HT-29 (cell line): Measurements from ENCODE around the gene SLC34A3. TPM values are rescaled to one million over a fixed set of nuclear protein-coding genes. Genes with fewer than 3 reads are reported as not detected.
A peak's percentile ranks its signal among the peaks of the same experiment; 100 is the strongest.

Experiments used
- DNase-seq: peaks from one replicate; pipeline ENCODE4 v3.0.0-alpha.2; 2015; ENCODE audit warnings: low spot score
- total RNA-seq: library from RNA; depleted of rRNA; stranded (reverse); fragments of >200 nt; shearing (Covaris generic); gene quantifications from 2 replicates; pipeline ENCODE4 v1.2.3, GENCODE V29; 2014

The SLC34A3 gene
- total RNA-seq, 1 experiment from 2014 or later = 0.15 TPM

DNA sequence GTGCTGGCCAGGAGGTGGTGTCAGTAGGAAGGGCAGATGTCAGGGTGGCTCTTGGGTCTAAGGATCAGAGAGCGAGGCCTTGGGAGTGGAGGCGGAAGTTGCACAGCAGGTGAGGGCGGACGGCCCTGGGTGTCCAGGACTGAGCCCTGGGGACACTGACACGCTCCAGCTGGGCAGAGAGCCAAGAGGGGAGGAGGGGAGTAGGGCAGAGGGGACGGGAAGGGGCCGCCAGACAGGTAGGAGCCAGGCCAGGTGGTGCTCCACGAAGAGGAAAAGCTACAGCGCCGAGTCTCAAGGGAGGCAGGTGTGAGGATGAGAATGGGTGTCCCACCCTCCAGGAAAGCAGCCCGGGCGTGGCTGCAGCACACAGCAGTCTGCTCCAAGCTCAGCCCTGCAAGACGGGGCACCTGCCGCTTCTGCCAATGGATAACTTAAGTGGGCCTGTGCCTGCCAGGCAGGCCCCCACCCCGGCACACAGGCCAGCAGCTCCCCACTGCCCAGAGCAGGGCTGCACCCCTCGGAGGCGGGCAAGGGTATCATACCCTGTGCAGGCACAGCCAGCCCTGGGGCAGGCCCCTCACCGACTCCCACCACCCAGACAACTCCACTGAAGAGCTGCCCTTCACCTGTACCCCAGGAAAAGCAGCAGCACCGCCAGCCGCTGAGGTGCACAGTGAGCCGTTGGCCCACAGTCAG, 35.0 kb upstream of the SLC34A3 start:
- DNase-seq = peak; percentile 92

DNA sequence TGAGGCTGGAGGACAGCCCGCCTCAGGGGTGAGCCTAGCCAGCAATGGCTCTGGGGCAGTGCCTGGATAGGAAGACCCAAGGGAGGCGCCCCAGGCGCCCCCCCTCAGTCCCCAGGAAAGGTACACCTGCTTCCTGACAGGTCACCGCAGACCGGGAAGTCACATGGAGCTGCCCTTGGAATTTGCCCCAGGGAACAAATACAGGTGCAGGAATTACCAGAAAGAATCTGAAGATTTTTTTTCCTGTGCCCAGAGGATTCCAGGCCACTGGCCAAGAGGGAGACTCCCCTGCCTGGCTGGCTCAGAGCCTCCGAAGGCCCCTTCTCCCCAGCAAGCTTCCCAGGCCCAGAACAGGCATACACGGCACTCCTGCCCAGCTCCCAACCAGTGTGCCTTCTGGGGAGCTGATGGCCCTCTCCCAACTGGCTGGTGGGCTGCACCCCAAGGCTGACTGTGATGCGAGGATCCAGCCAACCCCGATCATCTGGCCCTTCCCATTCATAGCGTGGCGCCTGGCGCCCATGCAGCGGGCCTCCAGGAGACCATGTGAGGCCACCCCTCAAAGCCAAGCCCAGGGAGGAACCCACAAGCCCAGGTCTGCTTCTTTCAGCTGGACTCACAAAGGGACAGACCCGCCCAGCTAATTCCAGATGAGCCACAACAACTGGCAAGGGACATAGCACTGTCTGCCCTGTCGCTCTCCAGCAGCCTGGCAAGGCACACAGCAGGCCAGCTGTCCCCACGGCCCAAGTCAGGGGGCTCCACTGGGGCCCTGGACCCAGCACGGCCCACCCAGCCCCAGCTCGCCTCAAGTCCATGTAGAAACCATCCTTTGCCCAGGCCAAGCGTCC, 32.4 kb upstream of the SLC34A3 start:
- DNase-seq = peak; percentile 50

DNA sequence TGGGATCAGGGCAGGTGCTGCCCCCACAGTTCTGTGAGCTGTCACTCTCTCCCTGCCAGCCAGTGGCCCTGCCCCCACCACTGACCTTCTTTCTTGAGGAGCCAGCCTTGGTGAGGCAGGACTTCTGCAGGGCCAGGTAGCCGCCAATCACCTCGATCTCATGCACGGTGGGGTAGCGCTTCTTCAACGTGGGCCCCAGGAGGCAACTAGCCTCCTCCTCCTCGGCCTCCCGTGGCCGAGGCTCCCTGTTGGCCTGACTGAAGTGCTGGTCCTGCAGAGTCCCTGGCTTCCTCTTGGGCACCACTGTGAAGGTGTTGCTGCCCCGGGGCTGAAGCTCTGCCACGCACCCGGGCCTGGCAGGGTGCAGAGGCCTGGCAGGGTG, 31.8 kb upstream of the SLC34A3 start:
- DNase-seq = no peak

DNA sequence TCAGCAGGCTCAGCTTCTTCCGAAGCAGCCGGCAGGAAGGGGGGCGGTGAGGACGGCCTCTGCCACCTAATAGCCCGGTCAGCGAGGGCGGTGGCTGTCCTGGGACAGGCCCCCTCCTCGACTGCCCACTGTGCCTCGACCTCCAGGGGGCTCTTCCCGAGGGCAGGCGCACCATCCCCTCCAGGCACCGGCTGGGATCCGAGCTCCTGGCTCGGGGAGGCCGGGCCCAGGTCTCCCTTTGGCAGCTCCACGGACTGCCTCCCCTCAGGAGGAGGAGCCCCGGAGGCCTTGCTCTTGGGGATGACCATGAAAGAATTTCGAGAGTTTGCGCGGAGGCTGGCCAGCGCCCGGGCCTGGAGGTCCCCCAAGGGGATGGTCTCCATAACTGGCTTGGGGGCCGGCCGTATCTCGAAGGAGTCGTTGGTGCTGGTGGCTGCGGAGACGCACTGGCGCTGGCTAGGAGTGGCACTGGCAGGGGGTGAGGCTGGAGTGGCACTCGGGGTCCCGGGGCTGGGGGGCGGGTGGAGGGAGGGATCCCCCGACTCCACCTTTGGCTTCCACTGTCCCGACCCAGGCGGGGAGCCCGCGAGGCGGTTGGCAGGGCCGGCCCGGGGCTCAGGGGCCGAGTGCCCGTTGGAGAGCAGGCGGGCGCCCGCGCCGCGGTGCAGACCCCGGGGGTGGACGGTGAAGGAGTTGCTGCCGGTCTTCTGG, 31.1 kb upstream of the SLC34A3 start:
- DNase-seq = peak; percentile 21

DNA sequence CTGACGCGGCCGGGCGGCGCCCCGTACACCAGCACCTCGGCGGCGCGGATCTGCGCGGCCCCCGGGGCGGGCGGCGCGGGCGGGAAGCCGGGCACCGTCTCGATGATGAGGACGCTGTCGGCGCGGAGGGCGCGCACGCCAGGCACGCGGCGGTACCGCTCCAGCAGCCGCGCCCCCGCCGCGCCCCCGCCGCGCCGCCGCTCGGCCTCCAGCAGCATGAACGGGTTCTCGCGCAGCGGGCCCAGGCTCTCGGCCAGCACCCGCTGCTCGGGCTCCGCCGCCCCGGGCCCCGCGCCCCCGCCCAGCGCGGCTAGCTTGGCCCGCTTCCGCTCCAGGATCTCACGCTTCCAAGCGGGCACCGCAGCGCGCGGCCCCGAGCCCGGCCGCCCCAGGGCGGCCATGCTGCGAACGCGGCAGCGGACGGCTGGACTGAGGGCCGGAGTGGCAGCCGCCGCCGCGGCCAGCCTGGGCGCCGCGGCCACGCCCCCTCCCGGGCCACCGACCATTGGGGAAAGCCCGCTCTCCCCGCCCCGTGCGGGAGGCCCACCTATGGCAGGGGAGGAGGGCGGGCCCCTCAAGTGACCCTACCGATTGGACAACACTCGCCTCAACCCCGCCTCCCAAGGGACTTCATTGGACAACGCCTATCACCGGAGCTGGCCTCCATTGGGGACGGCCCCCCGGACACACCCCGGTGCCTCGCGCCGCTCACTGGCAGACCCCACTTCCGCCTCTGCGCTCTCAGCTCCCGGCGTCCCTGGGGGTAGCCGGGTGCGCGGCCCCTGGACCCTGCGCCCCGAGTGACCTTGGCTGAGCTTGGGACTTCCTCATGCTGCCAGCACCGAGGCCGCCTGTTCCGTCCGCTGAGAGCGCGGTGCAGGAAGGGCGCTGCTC, 30.1 kb upstream of the SLC34A3 start, which contains the start of gene TPRN:
Gene TPRN (minus strand): TSS at position 431 of the 894 bp plus-strand sequence. CDS start 30 bp downstream, at position 401.
- peak; percentile 98 for DNase-seq

DNA sequence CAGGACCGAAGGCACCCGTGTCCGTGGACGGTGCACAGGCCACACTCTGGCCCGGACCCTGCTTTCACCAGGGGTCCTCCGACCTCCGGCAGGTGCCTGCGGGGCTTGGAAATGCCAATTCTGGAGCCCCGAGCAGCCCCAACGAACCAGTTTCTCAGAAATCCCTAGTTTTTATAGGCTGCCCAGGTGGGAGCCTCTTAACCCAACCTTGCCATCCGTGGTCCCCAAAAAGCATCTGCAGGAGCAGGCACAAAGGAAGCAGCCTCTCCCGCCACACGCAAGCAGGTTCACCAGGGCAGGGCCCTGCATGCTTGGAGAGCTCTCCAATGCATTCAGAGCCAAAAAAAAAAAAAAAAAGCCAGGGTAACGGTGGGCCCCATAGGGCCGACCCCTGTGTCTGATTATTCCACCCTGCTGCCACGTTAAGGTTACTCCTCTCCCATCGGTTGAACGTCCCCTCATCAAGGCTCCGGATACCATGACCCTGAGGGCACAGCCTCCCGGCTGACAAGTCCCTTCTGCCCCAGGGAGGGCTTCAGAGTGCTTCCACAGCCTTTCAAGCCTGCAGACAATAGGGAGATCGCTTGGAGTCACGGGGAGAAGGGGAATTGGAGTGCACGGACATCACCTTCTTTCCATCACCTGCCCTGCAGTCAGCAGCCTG, 29.4 kb upstream of the SLC34A3 start:
- DNase-seq = no peak

DNA sequence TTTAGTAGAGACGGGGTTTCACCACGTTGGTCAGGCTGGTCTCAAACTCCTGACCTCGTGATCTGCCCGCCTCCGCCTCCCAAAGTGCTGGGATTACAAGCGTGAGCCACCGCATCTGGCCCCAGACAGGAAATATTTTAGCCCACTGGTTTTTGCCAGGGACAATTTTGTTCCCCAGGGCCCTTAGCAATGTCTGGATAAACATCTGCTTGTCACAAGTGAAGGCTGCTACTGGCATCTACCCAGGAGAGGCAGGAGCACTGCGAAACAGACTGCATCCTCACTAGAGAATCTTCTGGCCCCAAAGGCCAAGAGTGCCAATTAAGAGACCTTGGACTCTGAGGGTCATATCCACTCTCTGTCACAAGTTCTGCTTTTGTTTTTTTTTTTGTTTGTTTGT, 27.7 kb upstream of the SLC34A3 start:
- DNase-seq = no peak

DNA sequence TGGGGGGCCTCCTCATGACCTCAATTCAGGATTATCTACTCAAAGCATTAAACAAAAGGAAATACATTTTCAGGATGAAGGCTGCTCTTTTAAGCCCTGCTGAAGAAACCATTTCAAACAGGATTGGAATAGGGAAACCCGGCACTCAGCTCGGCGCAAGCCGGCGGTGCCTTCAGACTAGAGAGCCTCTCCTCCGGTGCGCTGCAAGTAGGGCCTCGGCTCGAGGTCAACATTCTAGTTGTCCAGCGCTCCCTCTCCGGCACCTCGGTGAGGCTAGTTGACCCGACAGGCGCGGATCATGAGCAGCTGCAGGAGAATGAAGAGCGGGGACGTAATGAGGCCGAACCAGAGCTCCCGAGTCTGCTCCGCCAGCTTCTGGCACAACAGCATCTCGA, 26.0 kb upstream of the SLC34A3 start:
- DNase-seq = no peak

DNA sequence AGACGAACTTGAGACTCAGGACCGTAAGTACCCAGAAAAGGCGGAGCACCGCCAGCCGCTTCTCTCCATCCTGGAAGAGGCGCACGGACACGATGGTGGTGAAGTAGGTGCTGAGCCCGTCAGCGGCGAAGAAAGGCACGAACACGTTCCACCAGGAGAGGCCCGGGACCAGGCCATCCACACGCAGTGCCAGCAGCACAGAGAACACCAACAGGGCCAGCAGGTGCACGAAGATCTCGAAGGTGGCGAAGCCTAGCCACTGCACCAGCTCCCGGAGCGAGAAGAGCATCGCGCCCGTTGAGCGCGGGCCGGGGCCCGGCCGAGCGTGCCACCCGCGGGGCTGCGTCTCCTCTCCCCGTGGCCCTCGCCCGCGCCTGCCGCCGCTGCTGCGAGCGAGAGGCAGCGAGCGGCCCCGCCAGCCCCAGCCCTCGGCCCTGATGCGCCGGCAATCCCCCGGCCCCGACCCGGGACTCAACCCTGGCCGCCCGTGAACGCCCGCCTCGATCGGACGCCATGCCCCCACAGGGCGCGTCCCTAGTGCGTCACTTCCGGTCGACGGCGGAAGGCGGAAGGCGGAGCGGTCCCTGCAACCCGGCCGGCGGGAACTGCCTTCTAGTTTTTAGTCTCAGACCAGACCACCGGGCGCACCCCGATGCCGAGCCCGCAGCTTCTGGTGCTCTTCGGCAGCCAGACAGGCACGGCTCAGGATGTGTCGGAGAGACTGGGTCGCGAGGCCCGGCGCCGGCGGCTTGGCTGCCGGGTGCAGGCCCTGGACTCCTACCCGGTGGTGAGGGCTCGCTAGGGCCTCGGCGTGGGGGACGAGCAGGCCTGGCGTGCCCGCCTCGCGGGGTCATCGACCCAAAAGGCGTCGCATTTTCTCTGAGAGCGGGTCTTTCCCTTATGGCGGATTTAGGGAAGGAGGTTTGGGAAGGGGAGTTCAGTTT, 25.3 kb upstream of the SLC34A3 start, which contains the start of the genes NDOR1 and TMEM203:
Gene NDOR1 (plus strand): TSS at position 575 of the 944 bp plus-strand sequence. CDS start 78 bp downstream, at position 653.
Gene TMEM203 (minus strand): TSS at position 523 of the 944 bp plus-strand sequence. CDS start 234 bp downstream, at position 289.
- peak; percentile 85 for DNase-seq

DNA sequence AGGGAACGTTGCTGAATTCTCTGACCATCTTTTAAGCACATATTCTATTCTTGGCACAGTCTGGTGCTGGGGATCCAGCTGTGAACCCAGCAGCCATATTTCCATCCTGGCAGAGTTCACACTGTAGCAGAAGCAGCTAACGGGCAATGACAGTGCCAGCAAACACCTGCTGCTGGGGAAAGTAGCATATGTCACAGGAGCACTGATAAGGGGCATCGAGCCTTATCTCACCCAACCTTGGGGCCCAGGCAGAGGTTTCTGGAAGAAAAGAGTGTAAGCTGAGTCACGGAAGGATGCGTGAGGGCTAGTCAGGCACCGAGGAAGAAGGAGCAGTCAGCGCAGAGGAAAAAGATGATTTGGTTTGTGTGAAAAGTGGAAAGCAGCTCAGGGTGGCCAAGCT, 24.1 kb upstream of the SLC34A3 start:
- DNase-seq = no peak

DNA sequence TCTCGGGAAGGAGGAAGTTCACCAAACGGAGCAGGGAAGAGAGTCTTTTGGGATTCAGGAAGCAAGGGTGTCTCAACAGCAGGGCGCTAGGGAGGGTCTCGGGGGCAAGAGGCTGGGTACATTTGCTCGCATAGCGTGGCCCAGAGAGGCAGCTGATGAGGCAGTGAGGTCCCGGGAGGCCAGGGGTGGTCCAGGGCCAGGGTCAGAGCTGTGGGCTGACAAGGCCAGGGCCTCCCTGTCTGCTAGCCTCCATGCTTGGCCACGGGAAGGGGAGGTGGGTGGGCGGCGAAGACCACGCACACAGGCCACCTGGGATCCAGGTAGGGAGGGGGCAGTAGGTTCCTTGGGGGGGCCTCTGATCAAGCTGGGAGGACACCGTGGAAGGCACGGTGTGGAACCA, 19.2 kb upstream of the SLC34A3 start:
- no peak for DNase-seq

DNA sequence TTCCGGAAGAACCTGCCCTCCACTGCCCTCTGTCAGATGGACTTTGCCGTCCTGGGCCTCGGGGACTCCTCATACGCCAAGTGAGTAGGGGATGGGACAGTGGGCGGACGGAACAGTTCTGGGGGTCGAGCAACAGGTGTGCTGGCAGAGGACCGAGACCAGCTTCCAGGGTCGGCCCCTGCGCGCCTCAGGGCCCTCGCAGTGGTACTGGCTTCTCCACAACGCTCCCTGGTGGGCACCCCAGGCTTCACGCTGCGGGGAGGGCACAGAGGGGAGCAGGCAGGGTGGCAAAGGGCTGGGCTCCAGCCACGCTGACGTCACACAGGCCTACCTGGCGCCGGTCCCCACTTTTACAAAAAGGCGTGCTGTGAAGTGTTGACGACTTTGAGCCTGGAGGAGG, 18.2 kb upstream of the SLC34A3 start:
- DNase-seq = no peak

DNA sequence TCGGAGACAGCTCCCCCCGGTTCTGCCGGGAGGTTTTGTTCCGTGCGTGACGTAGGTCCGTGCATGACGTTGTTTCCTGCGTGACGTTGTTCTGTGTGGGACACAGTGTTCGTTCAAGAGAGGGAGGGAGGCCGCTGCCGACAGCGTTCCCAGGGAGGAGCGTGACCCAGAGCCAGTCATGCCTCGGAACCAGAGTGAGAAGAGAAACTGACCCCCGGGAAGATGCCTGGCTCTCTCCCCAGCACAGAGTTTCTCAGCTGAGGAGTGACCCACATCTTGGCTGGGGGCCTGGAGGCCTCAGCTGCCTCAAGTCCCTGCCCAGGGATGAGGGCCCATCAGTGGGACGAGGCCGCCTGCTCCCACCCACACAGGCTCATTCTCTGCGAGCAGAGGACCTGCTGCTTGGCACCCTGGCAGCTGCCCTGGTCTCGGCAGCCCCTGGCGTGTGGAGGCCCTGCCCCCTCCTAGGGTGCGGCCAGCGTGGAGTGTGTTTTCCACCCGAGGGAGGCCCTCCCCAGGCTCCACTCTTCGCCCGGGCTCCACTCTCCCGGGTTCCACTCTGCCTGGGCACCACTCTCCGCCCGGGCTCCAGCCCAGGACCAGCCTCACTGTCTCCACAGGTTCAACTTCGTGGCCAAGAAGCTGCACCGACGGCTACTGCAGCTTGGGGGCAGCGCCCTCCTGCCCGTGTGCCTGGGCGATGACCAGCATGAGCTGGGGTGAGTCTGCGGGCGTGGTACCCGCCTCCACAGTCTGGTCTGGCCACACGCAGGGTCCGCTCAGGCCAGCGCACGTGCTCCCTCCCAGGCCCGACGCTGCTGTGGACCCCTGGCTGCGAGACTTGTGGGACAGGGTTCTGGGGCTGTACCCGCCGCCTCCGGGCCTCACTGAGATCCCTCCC, 17.3 kb upstream of the SLC34A3 start:
- DNase-seq = no peak

DNA sequence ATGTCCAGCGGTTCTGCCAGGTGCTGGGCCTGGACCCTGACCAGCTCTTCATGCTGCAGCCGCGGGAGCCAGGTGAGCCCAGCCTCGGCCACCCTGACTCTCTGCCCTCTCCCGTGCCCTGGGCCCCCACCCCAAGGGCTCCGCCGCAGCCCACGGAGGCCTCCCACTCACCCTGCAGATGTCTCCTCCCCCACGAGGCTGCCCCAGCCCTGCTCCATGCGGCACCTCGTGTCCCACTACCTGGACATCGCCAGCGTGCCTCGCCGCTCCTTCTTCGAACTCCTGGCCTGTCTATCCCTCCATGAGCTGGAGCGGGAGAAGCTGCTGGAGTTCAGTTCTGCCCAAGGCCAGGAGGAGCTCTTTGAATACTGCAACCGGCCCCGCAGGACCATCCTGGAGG, 16.1 kb upstream of the SLC34A3 start:
- DNase-seq = no peak

DNA sequence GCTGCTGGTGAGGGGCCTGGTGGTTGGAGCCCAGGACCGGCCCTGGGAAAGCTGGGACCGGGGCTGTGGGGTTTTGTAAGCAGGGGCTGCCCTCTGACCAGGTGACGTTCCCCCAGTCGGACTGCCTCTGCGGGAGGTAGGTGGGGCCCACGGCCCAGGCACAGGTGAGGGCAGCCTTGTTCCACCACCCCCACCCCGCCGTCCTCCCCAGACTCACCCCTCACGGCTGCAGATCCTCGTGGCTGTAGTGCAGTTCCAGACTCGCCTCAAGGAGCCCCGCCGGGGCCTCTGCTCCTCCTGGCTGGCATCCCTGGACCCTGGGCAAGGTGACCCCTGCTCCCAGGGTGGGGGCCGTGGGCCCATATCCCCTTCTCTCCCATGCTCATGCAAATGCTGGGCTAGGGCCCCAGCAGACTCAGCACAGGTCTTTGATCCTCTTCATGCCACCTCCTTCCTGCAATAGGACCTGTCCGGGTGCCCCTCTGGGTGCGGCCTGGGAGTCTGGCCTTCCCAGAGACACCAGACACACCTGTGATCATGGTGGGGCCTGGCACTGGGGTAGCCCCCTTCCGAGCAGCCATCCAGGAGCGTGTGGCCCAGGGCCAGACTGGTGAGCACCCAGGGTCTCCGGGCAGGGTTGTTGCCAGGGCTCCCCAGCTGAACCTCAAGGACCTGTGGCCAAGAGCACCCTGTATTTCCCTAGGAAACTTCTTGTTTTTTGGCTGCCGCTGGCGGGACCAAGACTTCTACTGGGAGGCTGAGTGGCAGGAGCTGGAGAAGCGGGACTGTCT, 15.3 kb upstream of the SLC34A3 start:
- DNase-seq = no peak

DNA sequence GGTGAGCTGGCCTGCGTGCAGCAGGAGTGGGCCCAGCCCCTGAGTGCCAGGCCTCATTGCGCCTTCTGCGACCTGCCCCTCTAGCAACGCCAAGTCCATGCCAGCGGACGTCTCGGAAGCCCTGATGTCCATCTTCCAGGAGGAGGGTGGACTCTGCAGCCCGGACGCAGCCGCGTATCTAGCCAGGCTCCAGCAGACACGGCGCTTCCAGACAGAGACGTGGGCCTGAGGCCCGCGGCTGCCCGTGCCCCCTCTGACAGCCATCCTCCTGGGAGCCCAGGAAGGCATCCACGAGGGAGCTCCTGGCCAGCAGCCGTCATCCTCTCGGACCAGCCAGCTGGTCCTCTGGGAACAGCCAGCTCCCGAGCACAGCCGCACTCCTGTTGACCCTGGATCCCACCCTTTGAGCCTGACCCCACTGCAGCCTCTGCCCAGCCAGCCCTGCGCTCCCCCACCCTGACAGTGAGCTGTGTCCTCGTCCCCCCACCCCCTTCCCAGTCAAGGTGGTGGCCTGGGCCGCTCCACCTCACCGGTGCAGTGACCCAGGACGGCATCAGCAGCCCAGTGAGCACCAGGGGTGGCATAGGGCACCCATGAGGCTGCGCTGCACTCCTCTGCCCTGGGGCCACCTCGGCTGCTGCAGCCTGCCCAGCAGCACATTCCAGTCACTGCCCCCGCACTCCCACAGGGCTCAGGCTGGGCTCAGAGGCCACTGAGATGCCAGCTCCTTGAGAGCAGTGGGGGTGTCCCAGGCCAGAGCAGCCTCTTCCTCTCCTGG, 14.3 kb upstream of the SLC34A3 start:
- no peak for DNase-seq
